HG03095 (cell line): ENCODE measurements around the gene WWOX.

Experiments used
- ATAC-seq: cut with Tn5 transposase; IDR thresholded peaks from one replicate; pipeline ENCODE4 v1.9.1; 2021; ENCODE audit warnings: moderate library complexity; ENCODE audit not compliant: unreplicated experiment

The WWOX gene

GRCh38 chr16:78140818-78141466 lies 41.5 kb downstream of the WWOX start:
- no peak for ATAC-seq

GRCh38 chr16:78142788-78143187 lies 43.3 kb downstream of the WWOX start:
- ATAC-seq = no peak

DNA sequence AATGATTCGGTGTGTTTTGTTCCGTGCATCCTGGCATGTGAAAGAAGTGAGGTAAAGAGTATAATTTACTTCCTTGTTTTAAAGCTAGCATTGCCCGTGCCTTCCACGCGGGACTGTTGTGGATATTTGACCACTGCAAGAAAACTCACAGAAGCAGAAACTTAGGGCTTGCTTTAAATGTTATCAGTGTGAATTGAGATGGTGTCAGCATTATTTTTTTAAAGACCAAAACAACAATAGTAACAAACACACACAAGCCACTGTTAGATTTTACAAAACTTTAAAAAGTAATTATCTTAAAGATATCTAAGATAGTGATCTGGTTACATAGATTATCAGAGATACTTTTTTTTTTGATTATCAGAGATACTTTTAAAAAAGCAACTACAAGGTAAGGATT lies 47.4 kb downstream of the WWOX start:
- ATAC-seq = no peak

DNA sequence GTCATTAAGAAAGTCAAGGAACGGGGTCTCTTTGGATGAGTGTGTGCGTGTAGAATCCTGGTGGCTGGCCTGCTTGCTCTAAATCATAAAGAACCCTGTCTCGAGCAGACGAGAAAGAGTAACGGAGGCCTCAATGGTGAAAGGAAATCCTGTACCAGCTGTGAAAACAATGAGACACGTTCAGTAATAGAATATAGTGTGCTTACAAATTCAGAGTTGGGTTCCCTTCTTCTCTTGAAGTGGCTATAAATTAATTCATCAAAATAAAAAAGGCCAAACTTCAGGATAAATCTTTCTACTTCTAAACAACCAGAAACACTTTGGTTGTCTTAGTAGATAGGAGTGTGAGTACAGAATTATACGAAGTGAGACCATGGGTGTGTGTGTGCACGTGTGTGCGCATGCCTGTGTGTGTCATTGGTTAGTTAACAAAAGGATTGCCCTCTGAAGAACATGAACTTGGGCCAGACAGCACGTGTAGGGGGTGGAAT lies 48.5 kb downstream of the WWOX start:
- ATAC-seq = no peak

GRCh38 chr16:78150233-78150632 lies 50.8 kb downstream of the WWOX start:
- no peak for ATAC-seq

GRCh38 chr16:78154729-78155461 lies 55.4 kb downstream of the WWOX start:
- ATAC-seq = no peak

- no peak for ATAC-seq
Measured at GRCh38 chr16:78155791-78156345, 56.4 kb downstream of the WWOX start.

DNA sequence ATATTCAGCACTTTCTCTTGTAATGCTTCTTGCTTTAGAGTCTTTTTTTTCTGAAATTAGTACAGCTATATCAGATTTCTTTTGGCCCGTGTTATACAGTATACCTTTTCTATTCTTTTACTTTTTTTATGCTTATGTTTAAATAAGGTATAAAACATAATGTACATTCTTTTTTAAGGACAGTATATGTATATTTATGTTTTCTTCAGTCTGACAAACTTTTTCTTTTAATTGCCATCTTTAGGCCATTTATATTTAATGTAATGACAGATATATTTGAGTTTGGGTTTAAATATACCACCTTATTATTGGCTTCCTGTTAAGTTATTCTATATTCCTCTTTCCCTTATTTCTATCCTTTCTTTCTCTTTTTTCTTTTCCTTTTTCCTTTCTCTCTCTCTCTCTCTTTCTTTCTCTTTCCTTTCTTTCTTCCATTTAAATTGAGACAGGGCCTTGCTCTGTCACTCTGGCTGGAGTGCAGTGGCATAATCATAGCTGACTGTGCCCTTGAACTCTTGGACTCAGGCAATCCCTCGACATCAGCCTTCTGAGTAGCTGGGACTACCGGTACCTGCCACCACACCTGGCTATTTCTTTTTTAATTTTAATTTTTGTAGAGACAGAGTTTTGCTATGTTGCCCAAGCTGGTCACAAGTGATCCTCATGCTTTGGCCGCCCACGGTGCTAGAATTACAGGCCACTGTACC lies 61.7 kb downstream of the WWOX start:
- no peak for ATAC-seq

DNA sequence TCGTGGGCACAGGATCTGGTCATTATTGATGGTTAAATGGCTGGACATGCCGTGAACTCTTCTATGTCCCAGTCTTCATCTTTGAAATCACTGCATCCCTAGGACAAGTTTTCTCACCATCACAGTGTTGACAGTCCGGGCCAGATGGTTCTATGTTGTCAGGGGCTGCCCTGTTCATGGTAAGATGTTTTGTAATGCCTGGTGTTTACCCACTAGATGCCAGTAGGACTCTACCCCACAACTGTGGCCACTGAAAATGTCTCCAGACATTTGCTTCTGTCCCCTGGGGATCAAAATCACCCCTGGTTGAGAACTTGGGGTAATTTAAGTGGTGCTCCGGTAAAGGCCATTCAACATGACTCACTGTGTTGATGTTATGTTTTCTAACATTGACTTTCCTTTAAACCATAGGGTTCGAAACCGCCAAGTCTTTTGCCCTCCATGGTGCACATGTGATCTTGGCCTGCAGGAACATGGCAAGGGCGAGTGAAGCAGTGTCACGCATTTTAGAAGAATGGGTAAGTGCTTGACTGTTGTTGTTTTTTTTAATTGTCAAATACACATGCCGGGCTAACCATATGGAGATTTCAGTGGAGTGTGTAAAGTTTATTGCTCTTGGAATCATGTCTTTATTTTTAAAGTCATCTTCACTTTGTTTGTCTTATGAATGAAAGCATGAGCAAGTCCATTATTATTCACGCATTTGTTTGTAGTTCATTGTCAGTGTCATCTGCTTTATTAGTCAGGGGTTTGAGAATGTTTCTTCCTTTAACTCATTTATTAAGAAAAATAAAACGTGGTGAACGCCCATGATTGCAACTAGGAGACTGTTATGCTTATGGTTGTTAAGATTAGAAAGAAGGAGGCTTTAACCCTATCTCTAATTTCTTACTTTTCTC lies 64.6 kb downstream of the WWOX start:
- no peak for ATAC-seq

DNA sequence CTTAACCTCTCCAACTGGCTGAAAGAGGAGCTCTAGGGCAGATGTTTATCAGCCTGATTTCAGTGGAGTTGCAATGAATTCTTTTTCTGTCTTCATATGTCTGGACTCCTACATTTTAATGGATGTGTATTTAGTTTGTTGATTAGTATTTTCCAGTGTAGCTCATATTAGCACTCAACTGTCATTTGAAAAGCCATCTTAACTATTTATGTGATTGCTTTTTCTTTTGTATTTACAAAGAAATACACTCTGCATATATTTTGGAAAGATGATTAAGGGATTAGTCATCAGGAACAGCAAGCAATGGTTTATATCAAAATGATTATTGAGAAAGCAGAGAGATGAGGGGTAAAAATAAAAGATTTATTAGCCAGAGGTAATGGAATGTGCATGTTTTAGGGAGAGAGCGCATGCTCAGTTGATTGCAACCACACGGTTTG lies 71.1 kb downstream of the WWOX start:
- no peak for ATAC-seq

GRCh38 chr16:78175287-78175686 lies 75.8 kb downstream of the WWOX start:
- ATAC-seq = no peak

- no peak for ATAC-seq
Measured at GRCh38 chr16:78176435-78176834, 77.0 kb downstream of the WWOX start.

DNA sequence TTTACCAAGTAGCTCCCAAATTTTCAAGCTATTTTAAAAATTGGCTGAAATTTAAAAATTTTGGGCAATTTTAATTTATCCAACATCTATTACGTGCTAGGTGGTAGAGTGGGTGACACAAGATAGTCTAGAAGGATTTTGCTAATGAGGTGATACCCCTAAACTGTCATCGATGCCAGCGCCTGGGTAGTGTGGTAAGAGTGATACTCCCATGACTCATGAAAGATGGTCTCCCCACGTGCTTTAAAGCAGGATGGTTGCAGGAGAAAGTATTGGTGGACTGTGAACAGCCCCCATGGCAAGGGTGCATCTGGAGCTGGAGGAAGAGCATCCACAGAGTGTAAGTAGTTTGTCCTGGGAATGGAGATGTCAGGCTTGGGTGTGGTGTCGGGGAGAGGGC lies 77.8 kb downstream of the WWOX start:
- no peak for ATAC-seq

DNA sequence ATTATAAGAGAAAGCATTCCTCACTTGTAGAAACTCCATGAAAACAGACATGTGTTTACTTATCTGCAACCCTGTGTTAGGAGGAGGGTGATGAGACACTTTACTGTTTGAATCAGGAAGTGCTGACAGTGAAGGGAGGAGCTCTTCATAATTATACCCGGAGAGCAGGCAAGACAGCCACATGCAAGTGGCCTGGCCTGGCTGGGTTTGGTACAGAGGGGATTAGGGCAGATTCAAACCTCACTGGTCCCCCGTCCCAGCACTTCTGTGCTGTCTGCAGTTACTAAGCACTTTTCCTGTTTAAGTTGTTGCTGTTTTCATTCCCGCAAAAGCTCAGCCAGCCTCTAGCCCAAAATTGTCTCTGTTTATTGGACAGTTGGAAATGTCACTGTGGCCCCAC lies 78.5 kb downstream of the WWOX start:
- no peak for ATAC-seq

- no peak for ATAC-seq
Measured at GRCh38 chr16:78179666-78180065, 80.2 kb downstream of the WWOX start.

DNA sequence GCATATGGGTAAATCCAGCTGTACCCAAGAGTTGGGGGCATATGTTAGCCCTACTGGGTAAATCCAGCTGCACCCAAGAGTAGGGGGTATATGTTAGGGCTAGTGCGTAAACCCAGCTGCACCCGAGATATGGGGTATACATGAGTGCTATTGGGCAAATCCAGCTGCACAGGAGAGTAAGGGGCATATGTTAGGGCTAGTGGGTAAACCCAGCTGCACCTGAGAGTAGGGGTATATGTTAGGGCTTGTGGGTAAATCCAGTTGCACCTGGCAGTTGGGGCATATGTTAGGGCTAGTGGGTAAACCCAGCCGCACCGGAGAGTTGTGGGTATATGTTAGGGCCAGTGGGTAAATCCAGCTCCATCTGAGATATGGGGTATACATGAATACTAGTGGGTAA lies 80.9 kb downstream of the WWOX start:
- no peak for ATAC-seq

DNA sequence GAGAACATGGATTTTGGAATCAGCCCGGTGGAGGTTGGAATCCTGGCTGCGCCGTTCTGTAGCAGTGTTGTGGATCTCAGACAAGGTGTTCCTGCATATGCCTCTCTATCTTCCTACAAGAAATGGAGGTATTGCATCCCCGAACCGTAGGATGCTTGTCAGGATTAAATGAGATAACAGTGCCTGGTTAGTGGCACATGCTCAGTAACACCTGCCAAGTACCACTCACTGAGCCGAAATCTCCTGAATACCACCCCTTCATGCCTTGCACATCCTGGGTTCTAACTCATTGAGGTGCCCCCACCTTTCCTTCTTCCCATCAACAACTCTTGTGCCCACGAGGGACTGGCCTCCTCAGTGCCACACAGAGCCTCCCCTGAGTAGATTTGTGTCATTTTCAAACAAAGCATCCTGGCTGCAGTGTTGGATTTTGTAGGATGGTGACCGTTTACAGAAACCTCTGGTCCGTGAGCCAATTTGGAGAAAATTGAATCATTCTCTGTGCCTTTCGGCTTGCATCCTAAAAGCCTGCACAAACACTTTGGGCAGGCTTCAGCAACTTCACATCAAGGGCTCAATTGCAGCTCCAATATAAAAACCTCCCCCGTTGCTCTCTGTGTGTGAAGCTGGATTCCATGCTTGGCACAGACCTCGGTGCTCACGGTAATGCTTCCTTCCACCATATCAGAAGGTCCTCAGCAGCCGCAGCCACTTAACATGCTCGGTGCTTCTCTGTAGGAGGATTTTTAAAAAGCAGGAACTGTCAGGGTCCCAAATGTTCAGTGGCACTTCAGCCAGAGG lies 84.2 kb downstream of the WWOX start:
- no peak for ATAC-seq

DNA sequence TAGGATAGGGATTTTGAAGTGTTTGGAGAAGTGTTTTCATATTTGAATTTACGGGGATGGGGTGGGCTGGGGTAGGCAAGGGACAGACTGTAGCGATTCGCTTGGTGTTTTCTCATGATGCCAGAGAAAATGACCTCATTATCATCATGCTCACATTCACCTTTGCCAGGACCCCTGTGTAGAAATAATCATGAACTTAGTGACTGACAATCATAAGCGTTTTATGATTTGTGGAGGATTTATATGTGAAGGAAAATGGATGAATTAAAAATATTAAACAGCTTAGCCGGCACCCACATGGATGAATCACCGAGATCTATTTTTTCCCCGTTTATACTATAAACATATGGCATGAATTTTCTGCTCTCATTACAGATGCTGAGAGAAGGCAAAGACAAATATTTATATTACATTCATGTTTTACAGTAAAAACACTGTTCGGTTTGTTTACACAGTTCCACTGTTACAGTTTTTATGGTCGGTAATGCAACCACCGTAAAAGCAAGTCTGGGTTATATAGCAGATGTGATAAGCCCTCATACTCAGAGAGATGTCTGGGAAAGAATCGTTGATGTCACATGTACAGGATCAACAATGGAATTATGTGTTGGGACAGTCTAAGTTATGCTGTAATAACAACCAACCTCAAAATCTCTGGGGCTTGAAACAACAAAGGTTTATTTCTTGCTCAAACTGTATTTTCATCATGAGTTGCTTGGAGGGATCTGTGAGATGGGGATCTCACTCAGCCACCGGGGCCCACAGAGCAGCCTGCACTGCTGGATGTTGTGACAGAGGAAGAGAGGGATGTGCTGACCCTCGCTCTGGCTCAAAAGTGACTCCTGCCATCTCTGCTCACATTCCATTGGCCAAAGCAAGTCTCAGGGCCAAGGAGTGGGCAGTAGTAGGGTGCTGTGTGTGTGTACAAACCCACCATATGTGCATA lies 85.1 kb downstream of the WWOX start:
- no peak for ATAC-seq

GRCh38 chr16:78189121-78189520 lies 89.7 kb downstream of the WWOX start:
- ATAC-seq = no peak
